Right kidney (tissue), 1 donor: ENCODE measurements around the gene FBLIM1.
"Not testable (repeated sequence)": the region's sequence is repeated elsewhere in the genome, so short reads cannot be mapped to it uniquely, and the experiment has no call there.

Experiments
- DNase-seq: peaks from one replicate; pipeline ENCODE4 v3.0.0-alpha.2; 2016

FBLIM1 gene

DNA sequence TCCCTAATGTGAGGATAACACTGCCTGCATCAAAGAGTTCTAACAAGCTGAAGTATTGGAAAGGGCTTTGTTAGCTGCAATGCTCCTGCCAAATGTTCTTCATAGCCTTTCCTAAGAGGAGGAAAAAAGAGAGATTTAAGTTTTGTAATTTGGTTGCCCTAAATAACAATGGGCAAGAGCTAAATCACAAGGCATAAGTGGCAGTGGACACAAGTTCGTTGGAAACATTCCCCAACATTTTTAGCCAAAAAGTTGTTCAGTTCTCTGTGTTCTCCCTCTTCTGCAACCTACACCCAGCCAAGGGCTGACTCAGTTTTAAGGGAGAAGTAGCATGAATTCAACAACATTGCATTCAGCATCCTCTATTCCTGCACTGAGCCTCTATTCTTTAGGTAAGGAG is 51.5 kb downstream of the FBLIM1 start:
- no peak for DNase-seq

- DNase-seq = no peak
Measured at GRCh38 chr1:15816674-15817073, 58.1 kb downstream of the FBLIM1 start.

DNA sequence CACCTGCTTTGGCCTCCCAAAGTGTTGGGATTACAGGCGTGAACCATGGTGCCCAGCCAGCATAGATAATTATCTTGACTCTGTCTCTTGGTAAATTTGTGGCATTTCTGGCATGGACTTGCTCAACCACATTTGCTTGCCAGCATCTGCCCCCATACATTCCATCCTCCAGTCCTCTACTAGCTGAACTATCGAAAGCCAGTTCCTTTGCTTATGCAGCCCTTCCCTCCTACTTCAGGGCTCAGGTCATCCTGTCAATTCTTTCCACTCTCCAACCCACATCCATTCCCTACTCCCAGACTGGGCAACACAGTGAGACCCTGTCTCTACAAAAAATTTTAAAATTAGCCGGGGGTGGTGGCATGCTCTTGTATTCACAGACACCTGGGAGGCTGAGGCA is 61.9 kb downstream of the FBLIM1 start:
- no peak for DNase-seq

DNA sequence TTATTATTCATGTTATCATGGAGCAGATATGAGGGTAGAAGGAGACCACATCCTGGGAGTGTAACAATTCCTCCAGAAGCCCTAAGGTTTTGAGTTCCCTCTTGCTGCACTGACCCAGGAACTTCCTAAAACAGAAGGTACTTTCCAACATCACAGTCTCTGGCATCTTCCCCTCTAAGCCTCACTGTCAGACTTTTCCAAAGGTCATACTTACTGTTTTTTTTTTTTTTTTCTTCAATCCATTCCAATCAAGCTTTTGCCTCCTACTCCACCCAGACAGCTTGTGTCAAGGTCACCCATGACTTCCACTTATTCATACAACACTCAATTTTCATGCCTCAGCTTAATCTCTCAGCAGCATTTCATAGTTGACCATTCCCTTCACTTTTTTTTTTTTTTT is 67.2 kb downstream of the FBLIM1 start:
- DNase-seq = no peak

GRCh38 chr1:15826810-15827507 is 68.4 kb downstream of the FBLIM1 start:
- DNase-seq = no peak

- DNase-seq = not testable (repeated sequence)
Measured at GRCh38 chr1:15827567-15827966, 69.0 kb downstream of the FBLIM1 start.

DNA sequence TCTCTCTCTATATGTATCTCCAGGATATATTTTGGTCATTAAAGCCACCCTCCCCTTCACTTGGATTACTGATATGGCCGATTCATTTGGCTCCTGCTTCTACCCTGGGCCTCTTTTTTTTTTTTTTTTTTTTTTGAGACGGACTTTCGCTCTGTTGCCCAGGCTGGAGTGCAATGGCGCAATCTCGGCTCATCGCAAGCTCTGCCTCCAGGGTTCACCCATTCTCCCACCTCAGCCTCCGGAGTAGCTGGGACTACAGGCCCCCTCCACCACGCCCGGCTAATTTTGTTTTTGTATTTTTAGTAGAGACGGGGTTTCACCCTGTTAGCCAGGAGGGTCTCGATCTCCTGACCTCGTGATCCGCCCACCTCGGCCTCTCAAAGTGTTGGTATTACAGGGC is 70.3 kb downstream of the FBLIM1 start:
- not testable (repeated sequence) for DNase-seq

DNA sequence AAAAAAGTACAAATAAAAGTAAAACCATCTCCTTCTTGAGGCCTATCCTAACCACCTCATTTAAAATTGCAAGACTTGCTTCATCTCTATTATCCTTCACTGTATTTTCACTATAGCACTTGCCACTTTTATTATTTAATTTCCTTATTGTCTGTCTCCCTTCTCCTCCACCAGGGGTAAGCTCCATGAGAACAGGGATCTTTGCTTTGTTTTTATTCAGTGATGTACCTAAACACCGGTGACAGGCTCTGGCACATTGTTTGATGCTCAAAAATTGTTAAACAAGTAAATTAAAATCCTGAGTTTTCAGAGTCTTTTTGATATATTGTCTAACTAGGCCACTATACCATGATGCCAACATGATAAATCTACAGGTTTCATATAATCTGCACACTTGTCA is 71.7 kb downstream of the FBLIM1 start:
- DNase-seq = no peak

DNA sequence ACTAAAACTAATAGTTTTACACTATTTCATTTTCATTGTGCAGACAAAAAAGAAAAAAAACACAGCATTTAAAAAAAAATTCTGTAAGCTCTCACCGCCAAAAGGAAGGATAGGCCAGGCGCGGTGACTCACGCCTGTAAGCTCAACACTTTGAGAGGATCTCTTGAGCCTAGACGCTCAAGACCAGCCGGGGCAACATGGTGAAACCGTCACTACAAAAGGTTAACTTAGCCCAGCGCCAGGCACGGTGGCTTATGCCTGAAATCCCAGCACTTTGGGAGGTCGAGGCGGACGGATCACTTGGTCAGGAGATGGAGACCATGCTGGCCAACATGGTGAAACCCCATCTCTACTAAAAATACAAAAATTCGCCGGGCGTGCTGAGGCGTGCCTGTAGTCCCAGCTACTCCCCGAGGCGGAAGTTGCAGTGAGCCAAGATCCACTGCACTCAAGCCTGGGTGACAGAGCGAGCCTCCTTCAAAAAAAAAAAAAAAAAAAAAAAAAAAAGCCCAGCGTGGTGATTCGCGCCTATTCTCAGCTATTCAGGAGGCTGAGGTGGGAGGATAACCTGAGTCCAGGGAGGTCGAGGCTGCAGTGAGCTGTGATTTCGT is 74.6 kb downstream of the FBLIM1 start:
- DNase-seq = no peak

GRCh38 chr1:15833842-15834405 is 75.3 kb downstream of the FBLIM1 start:
- DNase-seq = no peak

- peak; percentile 98 for DNase-seq
Measured at GRCh38 chr1:15834406-15835204, 76.0 kb downstream of the FBLIM1 start.

DNA sequence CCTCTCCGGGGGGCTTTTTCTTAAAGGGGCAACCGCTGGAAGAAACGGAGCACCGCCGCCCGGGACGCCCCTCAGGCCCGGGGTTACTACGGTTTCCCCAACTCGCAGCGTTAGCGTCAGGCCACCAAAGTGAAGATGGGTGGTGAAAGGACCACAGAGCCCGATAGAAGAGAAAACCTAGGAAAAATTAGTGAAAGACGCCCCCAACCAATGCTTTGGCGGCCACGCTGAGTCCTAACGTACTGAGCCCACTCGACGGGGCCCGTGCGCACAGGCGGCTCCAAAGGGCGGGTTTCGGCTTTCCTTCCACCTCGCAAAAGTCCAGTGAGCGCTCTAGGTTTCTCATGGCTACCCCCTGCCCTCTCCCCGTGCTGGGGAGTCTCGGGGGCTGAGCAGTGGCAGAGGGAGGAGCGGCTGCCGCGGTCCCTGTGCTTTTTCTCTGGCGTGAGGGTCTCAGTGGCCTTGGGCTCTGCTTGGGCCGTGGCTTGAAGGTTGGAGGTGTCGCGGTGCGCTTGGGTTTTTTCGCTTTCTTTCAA is 76.7 kb downstream of the FBLIM1 start:
- peak; percentile 95 for DNase-seq

DNA sequence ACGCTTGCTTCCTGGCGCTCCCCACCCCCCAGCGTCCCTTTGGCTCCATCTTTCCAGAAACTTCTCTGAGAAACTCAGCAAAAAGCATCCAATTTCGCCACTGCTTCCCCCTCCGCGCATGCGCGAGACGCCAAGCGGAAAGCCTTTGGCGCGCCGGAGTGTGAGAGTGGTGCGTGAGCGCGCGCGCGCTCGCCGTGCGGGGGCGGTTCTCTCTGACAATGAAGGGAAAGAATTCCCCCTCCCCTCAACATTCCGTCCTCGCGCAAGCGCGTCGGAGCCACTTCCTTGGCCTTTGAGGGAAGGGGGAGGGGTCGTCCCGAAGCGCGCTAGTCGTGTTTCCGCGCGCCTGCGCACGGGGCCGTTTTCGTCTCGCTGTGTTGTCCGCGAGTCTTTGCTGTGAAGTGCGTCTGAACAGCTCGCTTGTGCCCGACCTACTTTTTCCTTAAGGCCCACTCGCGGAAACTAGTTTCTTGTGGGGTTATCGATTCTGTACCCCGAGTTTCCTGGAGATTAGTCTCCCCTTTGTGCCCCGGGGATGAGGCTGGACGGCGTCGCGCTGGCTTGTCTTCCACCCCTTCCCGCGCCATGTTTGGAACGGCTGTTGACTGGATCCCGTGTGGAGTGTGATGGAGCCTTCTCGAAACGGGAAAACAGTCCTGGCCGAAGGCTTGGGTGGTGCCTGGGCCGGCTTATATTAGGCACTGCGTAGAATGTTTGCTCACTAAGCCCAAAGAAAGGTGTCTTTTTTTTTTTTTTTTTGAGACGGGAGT is 77.3 kb downstream of the FBLIM1 start:
- DNase-seq = peak; percentile 97
